Gastroesophageal sphincter (tissue), 4 donors: ENCODE measurements around the gene USHBP1. TPM values are rescaled to one million over a fixed set of nuclear protein-coding genes. Genes with fewer than 3 reads are reported as not detected.

Experiments used
- ATAC-seq: fragments of 150-250 bp; one replicate; pipeline ENCODE4 v1.9.1; 2016; ENCODE audit warnings: mild to moderate bottlenecking, moderate library complexity
- H3K27ac ChIP-seq, 4 donors: fragments of 200-600 bp; sonication (generic) in 3 of 4; 1 replicate in 3 of 4; 2 replicates in 1 of 4; pipeline ENCODE4 v1.5.1; 2016 to 2019
- H3K27me3 ChIP-seq: fragments of 200-600 bp; sonication (generic); one replicate; pipeline ENCODE4 v1.5.1; 2019
- H3K36me3 ChIP-seq, 2 donors: fragments of 200-600 bp; sonication (generic); one replicate each; pipeline ENCODE4 v1.5.1; 2019; ENCODE audit warnings: control low read depth in 1 of 2
- H3K4me1 ChIP-seq, 3 donors: fragments of 200-600 bp; sonication (generic); 1 replicate in 2 of 3; 2 replicates in 1 of 3; pipeline ENCODE4 v1.5.1; 2016 to 2019; ENCODE audit warnings: control low read depth in 2 of 3
- H3K4me3 ChIP-seq, 2 donors: fragments of 200-600 bp; sonication (generic); one replicate each; pipeline ENCODE4 v1.5.1; 2019; ENCODE audit warnings: mild to moderate bottlenecking in 1 of 2, moderate library complexity in 1 of 2
- H3K9me3 ChIP-seq, 3 donors: fragments of 200-600 bp; sonication (generic); one replicate each; pipeline ENCODE4 v1.5.1; 2017 to 2019; ENCODE audit warnings: control low read depth in 2 of 3
- EP300 ChIP-seq: sonication (generic); formaldehyde crosslinking; IDR thresholded peaks from one replicate; pipeline ENCODE4 v1.6.1; 2017; ENCODE audit warnings: antibody characterized with exemption, mild to moderate bottlenecking
- POLR2A ChIP-seq, 2 donors: fragments of 450-650 bp; IDR thresholded peaks; one replicate each; pipeline ENCODE4 v1.6.1; 2017; ENCODE audit warnings: antibody characterized with exemption in 2 of 2, mild to moderate bottlenecking in 2 of 2, moderate library complexity in 1 of 2
- POLR2AphosphoS5 ChIP-seq: sonication (generic); formaldehyde crosslinking; IDR thresholded peaks from one replicate; pipeline ENCODE4 v1.6.1; 2017; ENCODE audit warnings: antibody characterized with exemption
- WGBS, 2 donors: methylation state at CpG; one replicate each; pipeline ENCODE4 v1.1.5; 2018; ENCODE audit warnings: low coverage in 1 of 2; 5-methylcytosine and 5-hydroxymethylcytosine counted together
- total RNA-seq, 4 donors: library from RNA; depleted of rRNA; stranded (reverse); fragments of >200 nt; gene quantifications; one replicate each; pipeline ENCODE4 v1.1.0, GENCODE V29; 2016
- TF ChIP-seq, protein P1 (sequence below), 4 experiments: fragments of 200-600 bp in 2 of 4; fragments of 450-650 bp in 2 of 4; sonication (generic) in 1 of 4; IDR thresholded peaks; one replicate each; pipeline ENCODE4 v1.5.1; 2017 to 2019; ENCODE audit warnings: antibody characterized with exemption in 4 of 4, mild to moderate bottlenecking in 2 of 4, moderate library complexity in 2 of 4

USHBP1 gene
- total RNA-seq, 4 donors from 2014 or later: 4.6 to 9.6 (median 5.1) TPM

DNA sequence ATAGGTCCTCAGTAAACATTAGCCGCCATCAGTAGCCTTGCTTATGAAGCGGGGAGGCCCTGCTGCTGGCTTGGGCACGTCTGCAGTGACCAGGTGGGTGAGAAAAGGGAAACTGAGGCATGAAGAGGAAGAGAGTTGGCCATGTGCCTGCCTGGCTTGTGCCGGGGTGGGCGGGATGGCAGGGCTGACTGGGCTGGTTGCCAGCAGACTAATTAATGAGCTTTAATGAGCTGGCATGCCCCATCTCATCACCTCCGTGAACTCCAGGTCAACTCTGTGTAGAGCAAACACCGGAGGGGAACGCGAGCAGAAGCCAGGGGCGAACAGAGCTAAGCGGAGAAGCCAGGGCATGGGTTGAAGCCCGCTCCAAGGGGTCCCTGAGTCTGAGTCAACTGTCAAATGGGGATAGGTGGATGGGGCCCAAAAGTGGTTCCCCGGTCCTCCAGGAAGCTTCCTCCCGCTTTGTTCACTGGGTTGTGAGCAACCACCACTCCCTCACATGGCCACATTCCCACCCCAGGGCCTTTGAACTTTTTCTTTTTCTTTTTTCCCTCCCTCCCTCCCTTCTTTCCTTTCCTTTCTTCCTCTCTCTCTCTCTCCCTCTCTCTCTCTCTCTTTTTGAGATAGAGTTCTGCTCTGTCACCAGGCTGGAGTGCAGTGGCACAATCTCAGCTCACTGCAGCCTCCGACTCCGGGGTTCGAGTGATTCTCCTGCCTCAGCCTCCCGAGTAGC is 27.6 kb downstream of the USHBP1 start:
- Histone ChIP-seq H3K36me3 (peaks cover 0 to 57% of the 10 kb centered on the region in 2 donors), H3K27ac (peak overlapping the region in 3 of 4 donors; percentile 80 to 87 (median 84)), H3K27me3 (no peaks in the 10 kb centered on the region), H3K4me1 (peaks cover 0 to 47% (median 21%) of the 10 kb centered on the region in 3 donors), H3K4me3 (no peak overlapping the region), H3K9me3 (no peaks in the 10 kb centered on the region)
- WGBS, 2 donors: 79 to 93% methylated on average over 6 to 17 of the region's 18 CpGs
- no peak for ATAC-seq
- no peak for TF ChIP-seq EP300
- TF ChIP-seq, protein P1, sequence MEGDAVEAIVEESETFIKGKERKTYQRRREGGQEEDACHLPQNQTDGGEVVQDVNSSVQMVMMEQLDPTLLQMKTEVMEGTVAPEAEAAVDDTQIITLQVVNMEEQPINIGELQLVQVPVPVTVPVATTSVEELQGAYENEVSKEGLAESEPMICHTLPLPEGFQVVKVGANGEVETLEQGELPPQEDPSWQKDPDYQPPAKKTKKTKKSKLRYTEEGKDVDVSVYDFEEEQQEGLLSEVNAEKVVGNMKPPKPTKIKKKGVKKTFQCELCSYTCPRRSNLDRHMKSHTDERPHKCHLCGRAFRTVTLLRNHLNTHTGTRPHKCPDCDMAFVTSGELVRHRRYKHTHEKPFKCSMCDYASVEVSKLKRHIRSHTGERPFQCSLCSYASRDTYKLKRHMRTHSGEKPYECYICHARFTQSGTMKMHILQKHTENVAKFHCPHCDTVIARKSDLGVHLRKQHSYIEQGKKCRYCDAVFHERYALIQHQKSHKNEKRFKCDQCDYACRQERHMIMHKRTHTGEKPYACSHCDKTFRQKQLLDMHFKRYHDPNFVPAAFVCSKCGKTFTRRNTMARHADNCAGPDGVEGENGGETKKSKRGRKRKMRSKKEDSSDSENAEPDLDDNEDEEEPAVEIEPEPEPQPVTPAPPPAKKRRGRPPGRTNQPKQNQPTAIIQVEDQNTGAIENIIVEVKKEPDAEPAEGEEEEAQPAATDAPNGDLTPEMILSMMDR (IDR thresholded peaks at IDR 0.05): no peak
- no peak for TF ChIP-seq POLR2A (IDR thresholded peaks at IDR 0.05)
- TF ChIP-seq POLR2AphosphoS5: no peak

DNA sequence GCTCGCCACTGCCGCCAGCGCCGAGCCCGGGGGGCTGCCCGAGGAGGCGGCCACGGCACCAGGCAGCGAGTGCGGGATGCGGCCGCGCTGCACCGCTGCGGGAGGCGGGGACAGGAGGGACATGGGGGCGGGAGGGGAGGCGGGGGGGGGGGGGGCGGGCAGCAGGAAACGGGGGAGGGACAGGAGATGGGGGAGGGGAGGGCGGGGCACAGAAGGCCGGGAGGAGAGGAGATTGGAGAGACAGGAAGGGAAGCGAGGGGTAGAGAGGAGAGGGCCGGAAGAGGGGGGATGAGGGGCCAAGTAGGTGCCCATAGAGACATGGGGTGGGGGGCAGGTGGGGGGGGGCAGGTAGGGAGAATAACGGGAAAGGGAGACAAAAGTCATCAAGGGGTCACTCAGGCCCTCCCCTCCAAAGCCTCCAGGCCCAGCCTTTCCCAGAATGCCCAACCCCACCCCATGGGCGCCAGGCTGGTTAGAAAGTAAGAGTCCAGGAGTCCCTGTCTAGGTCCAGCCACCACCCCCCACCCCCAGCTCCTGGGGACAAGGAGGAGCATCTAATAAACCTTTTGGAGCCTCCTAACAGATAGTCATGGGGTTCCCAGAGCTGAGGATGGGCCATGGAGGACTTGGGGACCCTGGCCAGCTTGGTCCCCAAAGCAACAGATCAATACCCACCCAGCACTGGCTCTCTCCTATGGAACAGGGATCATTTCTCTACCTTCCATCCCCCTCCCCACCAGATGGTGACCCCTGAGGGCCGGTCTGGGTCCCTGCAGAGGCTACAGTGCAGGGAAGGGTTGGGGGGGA is 28.4 kb downstream of the USHBP1 start:
- Histone ChIP-seq H3K4me1 (peaks cover 0 to 39% (median 13%) of the 10 kb centered on the region in 3 donors), H3K4me3 (peak overlapping the region; percentile 35 to 63), H3K27me3 (no peaks in the 10 kb centered on the region), H3K9me3 (no peaks in the 10 kb centered on the region), H3K27ac (peak overlapping the region in 3 of 4 donors; percentile 80 to 87 (median 84)), H3K36me3 (peaks cover 0 to 65% of the 10 kb centered on the region in 2 donors)
- TF ChIP-seq POLR2AphosphoS5 (no peak), EP300 (no peak), POLR2A (IDR thresholded peaks at IDR 0.05) (no peak)
- TF ChIP-seq, protein P1 (IDR thresholded peaks at IDR 0.05): no peak
- ATAC-seq: peak; percentile 42
- 0 to 20% methylated on average over 2 to 3 of the region's 27 CpGs for WGBS, 2 donors

DNA sequence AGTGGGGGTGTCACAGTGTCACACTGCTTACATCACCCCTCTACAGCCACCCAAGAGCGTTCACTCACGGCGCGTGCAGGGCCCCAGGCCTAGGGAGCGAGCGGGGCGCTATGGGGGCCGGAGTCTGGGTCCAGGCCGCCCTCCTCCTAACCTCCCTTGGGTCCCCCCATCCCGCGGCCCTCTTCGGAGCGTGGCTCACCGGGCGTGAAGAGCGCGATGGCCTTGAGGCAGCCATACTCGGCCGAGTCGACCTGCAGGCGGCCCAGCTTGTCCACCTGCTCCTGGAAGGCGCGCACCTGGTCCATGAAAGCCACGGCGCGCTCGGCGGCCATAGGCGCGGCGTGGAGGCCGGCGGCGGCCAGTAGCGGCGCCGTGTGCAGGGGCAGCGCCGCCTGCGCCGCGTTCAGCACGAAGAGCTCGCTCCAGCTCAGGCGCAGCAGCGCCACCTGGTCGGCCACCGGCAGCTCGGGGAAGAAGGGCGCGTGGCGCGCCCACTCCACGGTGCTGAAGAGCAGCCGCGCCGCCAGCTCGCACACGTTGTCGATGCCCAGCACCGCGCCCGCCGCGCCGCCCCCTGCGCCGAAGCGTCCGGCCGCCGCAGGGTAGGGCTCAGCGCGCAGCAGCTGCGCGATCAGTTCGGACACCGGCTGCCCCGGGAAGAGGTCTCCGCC is 29.1 kb downstream of the USHBP1 start:
- Histone ChIP-seq H3K36me3 (peaks cover 0 to 67% of the 10 kb centered on the region in 2 donors), H3K27me3 (no peaks in the 10 kb centered on the region)
- ATAC-seq: peak; percentile 89

DNA sequence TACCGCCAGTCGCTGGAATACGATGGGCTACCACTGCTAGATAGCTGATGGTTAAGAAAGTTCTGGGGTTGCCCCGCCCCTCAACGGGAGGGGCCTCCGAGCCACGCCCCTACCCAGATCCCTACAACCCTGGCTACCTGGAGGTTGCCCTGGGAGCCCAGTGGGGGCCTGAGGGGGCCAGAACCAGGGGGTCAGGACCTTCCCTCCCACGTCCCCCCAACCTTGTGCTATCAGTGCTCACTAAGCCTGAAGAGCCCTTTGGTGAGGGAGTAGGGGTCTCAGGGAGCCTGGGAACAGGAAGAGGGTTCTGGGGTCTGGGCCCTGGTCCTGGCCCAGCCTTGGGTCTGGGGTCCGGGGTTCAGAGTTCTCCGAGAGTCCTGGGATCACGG is 29.6 kb downstream of the USHBP1 start:
- no peaks in the 10 kb centered on the region for H3K27me3 ChIP-seq
- H3K4me3 ChIP-seq: peak overlapping the region; percentile 35 to 63
- WGBS, 2 donors: 30 to 35% methylated on average over 3 to 8 of the region's 11 CpGs
- no peaks in the 10 kb centered on the region for H3K9me3 ChIP-seq
- H3K4me1 ChIP-seq: peaks cover 0 to 37% (median 12%) of the 10 kb centered on the region in 3 donors
- H3K36me3 ChIP-seq: peaks cover 0 to 67% of the 10 kb centered on the region in 2 donors
- TF ChIP-seq POLR2A (IDR thresholded peaks at IDR 0.05): no peak
- TF ChIP-seq EP300: no peak
- TF ChIP-seq POLR2AphosphoS5: no peak
- TF ChIP-seq, protein P1 (IDR thresholded peaks at IDR 0.05): no peak
- peak overlapping the region; percentile 12 to 87 (median 82) for H3K27ac ChIP-seq
- peak; percentile 61 for ATAC-seq

More for the DNA sequence above, 29.1 kb downstream of the USHBP1 start:
- Histone ChIP-seq H3K9me3 (no peaks in the 10 kb centered on the region), H3K4me3 (peak overlapping the region; percentile 35 to 63), H3K4me1 (peaks cover 0 to 37% (median 12%) of the 10 kb centered on the region in 3 donors), H3K27ac (peak overlapping the region; percentile 12 to 87 (median 82))
- no CpG with 5 or more reads among the region's 80 CpGs for WGBS, 2 donors
- no peak for TF ChIP-seq POLR2AphosphoS5
- TF ChIP-seq, protein P1 (IDR thresholded peaks at IDR 0.05): peak in 3 of 4 experiments; percentile 60 to 84 (median 63)
- TF ChIP-seq EP300: no peak
